Mononuclear cell (primary cell): ENCODE results near the gene KIF5B. TPM values are rescaled to one million over a fixed set of nuclear protein-coding genes. Genes with fewer than 3 reads are reported as not detected.
"Not testable (repeated sequence)": the region's sequence is repeated elsewhere in the genome, so short reads cannot be mapped to it uniquely, and the experiment has no call there.

Experiments
- H3K27me3 ChIP-seq: 2 replicates; pipeline ENCODE4 v1.6.0; 2011; ENCODE audit warnings: low read length, control low read depth; ENCODE audit not compliant: insufficient read depth
- H3K4me1 ChIP-seq: 2 replicates; pipeline ENCODE4 v1.5.1; 2011; ENCODE audit warnings: mild to moderate bottlenecking, low read length, control low read depth; ENCODE audit not compliant: insufficient read depth
- H3K4me3 ChIP-seq: 2 replicates; pipeline ENCODE4 v1.5.1; 2011; ENCODE audit warnings: mild to moderate bottlenecking, low read length, moderate library complexity
- H3K9me3 ChIP-seq: 2 replicates; pipeline ENCODE4 v1.5.1; 2011; ENCODE audit warnings: low read depth, mild to moderate bottlenecking, control low read depth, low read length
- total RNA-seq: library from RNA; depleted of rRNA; stranded (reverse); fragments of >200 nt; gene quantifications from one replicate; pipeline ENCODE4 v1.2.3, GENCODE V29; 2012

KIF5B gene
- 92.1 TPM for total RNA-seq

GRCh38 chr10:32056136-32057035 is at the start of gene KIF5B:
TSS of gene KIF5B (minus strand) at chr10:32056425. CDS start at chr10:32055973, 452 bp downstream.
- Histone ChIP-seq H3K4me3 (peak within 1 kb of the TSS; percentile 88), H3K27me3 (no peaks in the 10 kb centered on the region), H3K9me3 (no peaks in the 10 kb centered on the region), H3K4me1 (peaks cover 33% of the 10 kb centered on the region)

- Histone ChIP-seq H3K27me3 (no peaks in the 10 kb centered on the region), H3K4me3 (no peak overlapping the region), H3K9me3 (no peaks in the 10 kb centered on the region), H3K4me1 (no peaks in the 10 kb centered on the region)
Measured at GRCh38 chr10:32105782-32106382, 49.7 kb upstream of the KIF5B start.

GRCh38 chr10:32104622-32105509 is 48.6 kb upstream of the KIF5B start:
- Histone ChIP-seq H3K4me3 (no peak overlapping the region), H3K9me3 (no peaks in the 10 kb centered on the region), H3K27me3 (no peaks in the 10 kb centered on the region), H3K4me1 (no peaks in the 10 kb centered on the region)

GRCh38 chr10:32104181-32104580 is 48.0 kb upstream of the KIF5B start:
- H3K4me3 ChIP-seq, result no peak overlapping the region
- H3K9me3 ChIP-seq, result no peaks in the 10 kb centered on the region
- no peaks in the 10 kb centered on the region for H3K4me1 ChIP-seq
- no peaks in the 10 kb centered on the region for H3K27me3 ChIP-seq

DNA sequence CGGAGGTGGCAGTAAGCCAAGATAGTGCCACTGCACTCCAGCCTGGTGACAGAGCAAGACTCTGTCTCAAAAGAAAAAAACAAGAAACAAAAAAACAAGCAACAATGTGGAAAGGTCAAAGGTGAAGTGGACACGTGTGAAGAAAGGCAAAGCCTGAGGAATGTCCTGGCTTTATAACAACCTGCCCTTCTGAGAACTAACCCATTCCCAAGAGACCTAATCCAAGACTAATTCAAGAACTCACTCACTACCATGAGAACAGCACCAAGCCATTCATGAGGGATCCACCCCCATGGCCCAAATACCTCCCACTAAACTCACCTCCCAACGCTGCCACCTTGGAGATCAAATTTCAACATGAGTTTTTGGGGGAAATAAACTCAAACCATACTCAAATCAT is 47.5 kb upstream of the KIF5B start:
- Histone ChIP-seq H3K4me3 (no peak overlapping the region), H3K27me3 (no peaks in the 10 kb centered on the region), H3K9me3 (no peaks in the 10 kb centered on the region), H3K4me1 (no peaks in the 10 kb centered on the region)

GRCh38 chr10:32098566-32099259 is 42.5 kb upstream of the KIF5B start:
- H3K27me3 ChIP-seq, H3K9me3 ChIP-seq, H3K4me1 ChIP-seq, H3K4me3 ChIP-seq: not testable (repeated sequence)

GRCh38 chr10:32095116-32095733 is 39.0 kb upstream of the KIF5B start:
- Histone ChIP-seq H3K9me3 (no peaks in the 10 kb centered on the region), H3K4me3 (no peak overlapping the region), H3K4me1 (no peaks in the 10 kb centered on the region), H3K27me3 (no peaks in the 10 kb centered on the region)

DNA sequence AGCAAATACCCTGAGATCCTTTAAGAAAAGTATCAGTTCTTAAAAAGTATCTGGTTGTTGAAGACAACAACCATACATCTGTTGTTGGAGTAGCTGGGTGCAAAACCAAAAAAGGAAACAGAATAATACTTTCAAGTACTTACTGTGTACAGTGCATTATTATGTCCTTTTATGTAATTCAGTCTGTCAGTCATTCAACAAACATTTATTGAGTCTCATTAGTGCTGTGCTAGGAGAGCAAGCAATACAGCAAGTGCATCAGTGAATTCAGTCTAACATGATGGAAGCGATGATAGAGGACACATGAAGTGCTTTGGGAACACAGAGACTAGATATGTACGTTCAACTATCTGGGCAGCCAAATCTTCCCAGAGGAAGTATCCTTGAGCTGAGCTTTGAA is 37.4 kb upstream of the KIF5B start:
- Histone ChIP-seq H3K4me3 (no peak overlapping the region), H3K9me3 (no peaks in the 10 kb centered on the region), H3K27me3 (peaks cover 2% of the 10 kb centered on the region), H3K4me1 (no peaks in the 10 kb centered on the region)

DNA sequence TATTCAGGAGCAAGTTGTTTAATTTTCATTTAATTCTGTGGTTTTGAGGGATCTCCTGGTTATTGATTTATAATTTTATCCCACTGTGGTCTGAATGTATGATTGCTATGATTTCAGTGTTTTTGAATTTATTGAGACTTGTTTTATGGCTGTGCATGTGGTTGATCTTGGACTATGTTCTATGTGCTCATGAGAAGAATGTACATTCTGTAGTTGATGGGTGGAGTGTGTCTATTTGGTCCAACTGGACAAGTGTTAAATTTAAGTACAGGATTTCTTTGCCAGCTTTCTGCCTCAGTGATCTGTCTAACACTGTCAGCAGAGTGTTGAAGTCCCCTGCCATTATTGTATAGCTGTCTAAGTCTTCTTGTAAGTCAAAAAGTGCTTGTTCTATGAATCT is 34.8 kb upstream of the KIF5B start:
- Histone ChIP-seq H3K4me3 (no peak overlapping the region), H3K4me1 (no peaks in the 10 kb centered on the region), H3K27me3 (peaks cover 2% of the 10 kb centered on the region), H3K9me3 (no peaks in the 10 kb centered on the region)

- no peaks in the 10 kb centered on the region for H3K9me3 ChIP-seq
- H3K27me3 ChIP-seq, result no peaks in the 10 kb centered on the region
- H3K4me1 ChIP-seq, result no peaks in the 10 kb centered on the region
- H3K4me3 ChIP-seq, result no peak overlapping the region
Measured at GRCh38 chr10:32084185-32084851, 28.1 kb upstream of the KIF5B start.

DNA sequence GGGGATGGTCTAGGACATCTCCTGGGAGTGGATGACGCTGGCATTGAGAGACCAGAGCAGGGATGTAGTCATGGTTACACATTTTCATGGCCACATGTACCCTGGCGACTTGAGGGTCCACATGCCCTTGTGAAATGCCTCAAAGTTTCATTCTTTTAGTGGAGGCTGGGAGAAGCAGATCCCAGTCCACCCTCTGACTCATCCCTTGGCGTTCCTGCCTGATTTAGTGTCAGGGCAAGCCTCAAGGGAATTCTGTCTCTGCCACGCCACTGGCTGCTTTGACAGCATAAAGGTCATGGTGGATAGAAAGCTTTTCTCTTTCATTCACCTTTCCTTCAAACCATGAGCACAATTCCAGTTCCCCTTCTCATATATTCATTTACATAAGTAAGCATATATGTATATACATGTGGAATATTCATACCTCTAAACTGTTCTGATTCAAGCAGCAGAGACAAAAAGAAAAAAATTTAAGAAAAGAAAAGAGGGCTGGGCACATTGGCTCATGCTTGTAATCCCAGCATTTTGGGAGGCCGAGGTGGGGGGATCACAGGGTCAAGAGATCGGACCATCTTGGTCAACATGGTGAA is 21.8 kb upstream of the KIF5B start:
- H3K4me1 ChIP-seq, result no peaks in the 10 kb centered on the region
- no peaks in the 10 kb centered on the region for H3K27me3 ChIP-seq
- no peak overlapping the region for H3K4me3 ChIP-seq
- H3K9me3 ChIP-seq, result no peaks in the 10 kb centered on the region

GRCh38 chr10:32073659-32074058 is 17.4 kb upstream of the KIF5B start:
- no peaks in the 10 kb centered on the region for H3K4me1 ChIP-seq
- H3K4me3 ChIP-seq, result no peak overlapping the region
- no peaks in the 10 kb centered on the region for H3K9me3 ChIP-seq
- H3K27me3 ChIP-seq, result no peaks in the 10 kb centered on the region

- Histone ChIP-seq H3K4me1 (no peaks in the 10 kb centered on the region), H3K27me3 (no peaks in the 10 kb centered on the region), H3K9me3 (no peaks in the 10 kb centered on the region), H3K4me3 (no peak overlapping the region)
Measured at GRCh38 chr10:32073128-32073527, 16.9 kb upstream of the KIF5B start.
